ENCODE measurements around the gene PITPNM3.

The PITPNM3 gene

GRCh38 chr17:6476076-6476809 lies 80.1 kb downstream of the PITPNM3 start:
- no peak for DNase-seq

DNA sequence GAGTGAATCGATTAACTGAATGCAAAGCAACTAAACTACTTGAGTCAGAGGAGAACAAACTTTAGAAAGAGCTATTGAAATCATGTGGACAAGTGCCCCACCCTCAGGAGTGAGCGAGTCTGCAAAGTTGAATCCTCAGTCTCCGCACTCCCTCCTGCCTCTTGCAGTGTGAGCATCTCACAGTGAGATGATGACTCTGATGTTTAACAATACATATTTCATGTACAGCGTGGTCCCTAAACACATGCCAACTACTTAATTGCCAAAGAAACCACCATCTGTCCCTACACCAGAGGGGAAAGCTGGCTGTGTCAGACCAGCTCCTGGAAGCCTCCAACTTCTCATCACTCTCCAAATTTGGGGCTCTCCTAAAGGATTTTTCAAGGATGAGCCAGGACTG lies 80.9 kb downstream of the PITPNM3 start:
- no peak for DNase-seq

- DNase-seq: no peak
Measured at GRCh38 chr17:6474906-6475305, 81.4 kb downstream of the PITPNM3 start.

DNA sequence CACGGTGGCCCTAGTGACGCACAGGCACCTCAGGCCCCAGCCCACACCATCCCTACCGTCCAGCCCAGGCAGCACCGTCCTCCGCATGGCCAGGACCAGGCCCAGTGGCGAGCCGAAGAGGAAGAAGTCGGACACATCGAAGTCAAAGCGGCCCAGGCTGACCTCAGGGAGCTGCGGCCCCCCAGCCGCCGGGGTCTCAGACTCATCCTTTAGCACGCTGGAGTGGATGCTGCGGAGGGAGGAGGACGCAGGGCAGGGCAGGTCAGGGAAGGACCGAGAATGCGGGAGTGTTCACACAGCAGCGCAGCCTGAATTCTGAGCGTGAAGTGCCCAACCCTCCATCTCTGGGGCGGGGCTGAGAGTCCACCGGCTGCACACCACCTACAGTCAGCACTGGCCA lies 82.0 kb downstream of the PITPNM3 start:
- DNase-seq: no peak

GRCh38 chr17:6473128-6473767 lies 83.1 kb downstream of the PITPNM3 start:
- peak; percentile 76 for DNase-seq

- DNase-seq: no peak
Measured at GRCh38 chr17:6472517-6472916, 83.8 kb downstream of the PITPNM3 start.

DNA sequence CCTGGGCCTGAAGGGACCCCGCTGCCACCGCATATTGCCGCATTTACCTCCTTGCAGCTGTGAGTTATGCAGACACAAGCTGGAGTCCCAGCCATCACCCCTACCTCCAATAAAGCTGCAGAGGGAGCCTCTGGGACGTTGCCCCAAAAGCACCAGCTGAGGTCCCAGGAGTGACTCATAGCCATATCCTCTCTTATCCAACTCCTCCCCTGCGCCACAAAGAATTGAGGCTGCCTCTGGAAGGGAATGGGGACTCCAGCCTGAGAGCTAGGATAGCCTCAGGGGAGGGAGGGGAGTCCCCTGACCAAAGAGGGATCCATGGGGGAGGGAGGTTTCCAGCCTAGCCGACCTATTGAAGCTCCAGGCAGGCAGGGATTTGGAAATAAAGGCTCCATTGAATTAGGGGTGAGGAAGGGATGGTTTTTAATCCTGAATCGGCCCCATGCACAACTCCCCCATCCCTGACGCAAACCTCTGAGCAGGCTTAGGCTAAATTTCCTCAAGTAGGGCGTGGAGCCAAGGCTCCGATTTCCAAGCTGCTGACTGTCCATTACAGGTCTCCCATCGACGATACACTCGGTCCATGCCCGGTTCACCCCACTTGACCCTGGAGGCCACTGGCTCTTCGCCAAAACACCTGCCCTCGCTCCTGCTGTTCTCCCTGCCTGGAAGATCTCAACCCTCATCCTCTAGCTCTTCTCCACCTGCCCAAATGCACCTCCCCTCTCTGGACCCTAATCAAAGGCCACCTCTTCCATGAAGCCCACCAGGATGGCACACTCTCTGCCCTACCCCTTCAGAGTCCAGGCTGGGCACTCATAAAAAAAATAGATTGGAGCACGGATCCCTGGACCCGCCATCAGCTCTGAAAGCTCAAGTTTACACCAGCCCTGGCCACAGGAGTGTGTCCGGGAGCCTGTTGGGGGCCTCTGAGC lies 84.6 kb downstream of the PITPNM3 start:
- no peak for DNase-seq

GRCh38 chr17:6470751-6471521 lies 85.4 kb downstream of the PITPNM3 start:
- DNase-seq: no peak

- no peak for DNase-seq
Measured at GRCh38 chr17:6470146-6470718, 86.1 kb downstream of the PITPNM3 start.

GRCh38 chr17:6468051-6468790 lies 88.1 kb downstream of the PITPNM3 start:
- no peak for DNase-seq

- no peak for DNase-seq
Measured at GRCh38 chr17:6467567-6467966, 88.8 kb downstream of the PITPNM3 start.

- DNase-seq: no peak
Measured at GRCh38 chr17:6465206-6466003, 91.0 kb downstream of the PITPNM3 start.

DNA sequence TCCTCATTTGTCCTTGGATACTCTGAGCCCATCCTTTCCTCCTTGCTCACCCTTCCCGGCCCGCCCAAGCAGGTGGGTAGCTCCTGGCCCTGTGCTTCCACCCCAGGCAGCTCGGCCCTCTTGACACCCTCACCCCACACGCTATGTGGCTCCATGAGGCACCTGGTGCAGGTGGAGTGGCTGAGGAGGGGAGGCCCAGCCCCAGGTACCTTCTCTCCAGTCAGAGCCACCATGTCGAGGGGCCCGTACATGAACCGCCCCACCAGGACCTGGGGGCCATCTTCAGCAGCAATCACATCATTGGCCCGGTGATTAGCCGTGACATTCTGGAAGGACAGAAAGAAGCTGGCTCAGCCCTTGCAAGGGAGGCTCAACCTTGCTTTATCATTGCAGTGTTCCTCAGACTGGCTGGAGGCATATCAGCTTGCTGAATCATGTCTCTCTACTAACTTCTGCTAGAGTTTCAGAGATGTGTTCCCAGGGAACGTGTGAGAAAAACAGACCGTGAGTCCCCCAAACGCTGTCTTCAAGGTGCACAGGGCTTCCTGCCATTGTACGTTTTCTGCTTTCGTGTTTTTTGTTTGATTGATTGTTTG lies 91.8 kb downstream of the PITPNM3 start:
- DNase-seq: no peak

DNA sequence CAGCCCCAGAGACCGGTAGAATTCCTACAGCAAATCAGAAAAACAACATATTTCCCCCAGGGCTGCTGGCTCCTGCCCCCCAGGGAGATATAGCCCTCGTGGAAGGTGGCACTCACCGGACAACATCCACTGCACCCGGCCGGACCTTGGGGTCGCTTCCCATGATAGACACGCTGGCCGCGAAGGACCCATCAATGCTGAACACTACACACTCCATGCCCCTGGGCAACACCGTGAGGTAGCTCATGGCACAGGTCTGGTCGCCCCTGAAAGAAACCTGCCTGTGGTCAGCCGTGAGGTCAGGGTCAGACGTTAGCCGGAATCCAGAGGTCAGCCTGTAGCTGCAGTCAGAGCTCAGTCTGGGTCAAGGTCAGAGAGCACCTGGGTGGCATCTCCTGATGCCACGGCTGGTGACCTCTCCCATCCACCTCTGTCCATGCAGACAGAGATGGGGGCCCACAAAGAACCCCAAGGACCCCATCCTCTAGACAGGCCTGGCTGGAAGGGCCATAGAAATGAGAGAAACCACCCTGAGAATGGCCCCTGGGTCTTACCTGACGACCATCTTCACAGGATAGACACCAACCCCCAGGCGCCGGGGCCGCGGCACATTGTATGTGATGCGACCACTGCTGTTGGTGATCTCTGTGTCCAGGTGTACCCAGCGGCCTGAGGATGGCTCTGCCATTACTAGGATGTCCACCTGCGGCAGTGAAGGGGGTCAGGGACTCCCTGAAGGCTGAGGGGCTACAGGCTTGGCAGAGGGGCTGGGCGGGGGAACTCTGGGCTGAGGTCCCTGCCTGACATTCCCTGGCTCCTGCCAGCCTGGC lies 92.5 kb downstream of the PITPNM3 start:
- DNase-seq: no peak

GRCh38 chr17:6462692-6463091 lies 93.7 kb downstream of the PITPNM3 start:
- no peak for DNase-seq

DNA sequence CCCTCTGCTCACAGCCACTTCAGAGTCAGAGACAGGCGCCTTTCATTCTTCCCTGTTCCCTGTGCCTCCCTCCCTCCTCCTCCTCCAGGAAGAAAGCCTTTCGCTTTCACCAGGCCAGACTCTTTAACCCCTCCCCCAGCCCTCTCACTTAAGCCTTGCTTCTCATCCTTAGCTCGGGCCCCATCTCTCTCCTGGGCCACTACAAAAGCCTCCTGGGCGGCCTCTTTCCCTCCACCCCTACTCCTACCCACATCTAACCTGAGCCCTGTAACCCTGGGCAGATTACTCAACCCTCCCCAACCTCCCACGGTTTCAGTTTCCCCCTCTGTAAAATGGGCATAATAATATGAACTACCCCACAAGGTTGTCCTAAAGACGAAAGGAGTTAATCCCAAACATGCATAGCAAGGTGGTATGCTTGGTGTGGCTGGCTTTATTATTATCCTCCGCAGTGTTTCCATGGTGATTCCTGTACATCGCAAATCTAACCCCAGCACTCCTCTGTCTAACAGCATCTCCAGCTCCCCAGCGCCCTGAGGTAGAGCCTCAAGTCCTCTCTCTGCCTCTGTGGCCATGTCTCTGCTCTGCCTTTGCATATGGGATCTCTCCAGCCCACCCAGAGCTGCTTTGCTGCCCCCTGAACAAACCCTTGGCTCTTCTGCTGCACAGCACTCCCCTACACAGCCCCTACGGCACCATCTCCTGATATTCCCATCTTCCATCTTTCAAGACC lies 94.4 kb downstream of the PITPNM3 start:
- DNase-seq: no peak

DNA sequence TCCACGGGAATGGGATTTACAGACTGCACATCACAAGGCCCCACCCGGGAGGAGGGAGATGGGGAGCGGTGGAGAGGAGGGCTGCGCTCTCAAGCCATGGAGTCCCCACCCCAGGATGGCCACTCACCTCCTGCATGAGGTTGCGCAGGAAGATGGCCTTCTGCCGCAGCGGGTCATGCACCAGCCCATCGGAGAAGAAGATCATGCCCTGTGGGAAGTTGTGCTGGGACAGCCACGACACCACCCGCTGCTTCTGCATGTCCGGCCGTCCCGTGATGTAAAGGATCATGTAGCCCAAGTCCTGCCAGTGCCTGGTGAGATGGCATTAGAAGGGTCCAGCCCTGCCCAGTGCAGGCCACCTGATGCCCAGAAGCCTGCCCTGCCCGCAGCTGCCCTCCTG lies 95.1 kb downstream of the PITPNM3 start:
- DNase-seq: no peak

DNA sequence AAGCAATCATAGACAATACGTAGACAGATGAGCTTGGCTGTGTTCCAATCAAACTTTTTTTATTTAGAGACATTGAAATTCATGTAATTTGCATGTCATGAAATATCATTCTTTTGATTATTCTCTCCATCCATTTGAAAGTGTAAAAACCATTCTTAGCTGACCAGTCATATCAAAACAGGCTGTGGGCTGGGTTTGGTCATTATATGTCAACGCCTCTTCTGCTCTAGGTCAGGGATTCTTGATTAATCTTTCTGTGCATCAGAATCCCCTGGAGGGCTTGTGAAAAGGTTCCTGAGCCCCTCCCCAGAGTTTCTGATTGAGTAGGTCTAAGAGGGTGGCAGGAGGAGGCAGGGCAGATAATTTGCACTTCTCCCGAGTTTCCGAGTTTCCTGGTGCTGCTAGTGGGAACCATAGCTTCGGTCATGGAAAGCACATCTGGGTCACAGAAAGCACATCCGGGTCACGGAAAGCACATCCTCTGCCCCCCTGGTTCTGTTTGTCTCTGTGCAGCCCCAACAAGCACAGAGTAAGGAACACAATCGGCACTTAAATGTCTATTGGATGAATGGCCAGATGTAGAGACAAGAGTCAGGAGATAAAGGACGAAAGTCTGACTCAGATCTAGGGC lies 95.7 kb downstream of the PITPNM3 start:
- DNase-seq: no peak
